Measurements from ENCODE around the gene MAPKAP1.

DNA sequence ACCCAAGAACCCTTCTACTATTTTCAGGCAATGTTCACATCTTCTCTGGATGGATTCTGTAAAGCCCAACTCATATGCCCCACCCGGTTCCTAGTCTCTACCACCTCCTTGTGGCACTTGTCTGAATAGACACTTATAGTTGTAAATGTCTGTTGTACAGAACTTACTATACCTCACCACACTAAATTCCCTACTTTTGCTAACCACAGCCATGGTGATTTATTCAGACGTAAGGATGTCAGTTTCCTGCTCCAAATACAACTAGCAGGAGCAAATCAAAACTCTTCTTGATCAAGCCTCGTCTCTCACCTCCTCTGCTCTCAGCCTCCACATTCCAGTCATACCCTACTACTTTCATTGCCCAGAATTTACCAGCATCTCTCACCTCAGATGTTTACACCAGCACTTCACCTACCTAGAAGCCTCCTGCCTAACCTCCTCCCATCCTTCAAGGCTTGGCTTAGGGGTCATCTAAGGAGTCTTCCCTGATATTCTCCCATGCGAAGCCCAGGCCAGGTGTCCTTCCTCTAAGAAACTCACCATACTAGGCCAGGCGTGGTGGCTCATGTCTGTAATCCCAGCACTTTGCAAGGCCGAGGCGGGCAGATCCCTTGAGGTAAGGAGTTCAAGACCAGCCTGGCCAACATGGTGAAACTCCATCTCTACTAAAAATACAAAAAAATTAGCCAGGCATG is 75.5 kb downstream of the MAPKAP1 start:
- TF ChIP-seq, protein P1, sequence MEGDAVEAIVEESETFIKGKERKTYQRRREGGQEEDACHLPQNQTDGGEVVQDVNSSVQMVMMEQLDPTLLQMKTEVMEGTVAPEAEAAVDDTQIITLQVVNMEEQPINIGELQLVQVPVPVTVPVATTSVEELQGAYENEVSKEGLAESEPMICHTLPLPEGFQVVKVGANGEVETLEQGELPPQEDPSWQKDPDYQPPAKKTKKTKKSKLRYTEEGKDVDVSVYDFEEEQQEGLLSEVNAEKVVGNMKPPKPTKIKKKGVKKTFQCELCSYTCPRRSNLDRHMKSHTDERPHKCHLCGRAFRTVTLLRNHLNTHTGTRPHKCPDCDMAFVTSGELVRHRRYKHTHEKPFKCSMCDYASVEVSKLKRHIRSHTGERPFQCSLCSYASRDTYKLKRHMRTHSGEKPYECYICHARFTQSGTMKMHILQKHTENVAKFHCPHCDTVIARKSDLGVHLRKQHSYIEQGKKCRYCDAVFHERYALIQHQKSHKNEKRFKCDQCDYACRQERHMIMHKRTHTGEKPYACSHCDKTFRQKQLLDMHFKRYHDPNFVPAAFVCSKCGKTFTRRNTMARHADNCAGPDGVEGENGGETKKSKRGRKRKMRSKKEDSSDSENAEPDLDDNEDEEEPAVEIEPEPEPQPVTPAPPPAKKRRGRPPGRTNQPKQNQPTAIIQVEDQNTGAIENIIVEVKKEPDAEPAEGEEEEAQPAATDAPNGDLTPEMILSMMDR (IDR thresholded peaks at IDR 0.05), result peak in 5 of 7 experiments; percentile 21 to 57 (median 42)
- TF ChIP-seq POLR2A (IDR thresholded peaks at IDR 0.05), result no peak
